ENCODE data around the gene RAB3C.

DNA sequence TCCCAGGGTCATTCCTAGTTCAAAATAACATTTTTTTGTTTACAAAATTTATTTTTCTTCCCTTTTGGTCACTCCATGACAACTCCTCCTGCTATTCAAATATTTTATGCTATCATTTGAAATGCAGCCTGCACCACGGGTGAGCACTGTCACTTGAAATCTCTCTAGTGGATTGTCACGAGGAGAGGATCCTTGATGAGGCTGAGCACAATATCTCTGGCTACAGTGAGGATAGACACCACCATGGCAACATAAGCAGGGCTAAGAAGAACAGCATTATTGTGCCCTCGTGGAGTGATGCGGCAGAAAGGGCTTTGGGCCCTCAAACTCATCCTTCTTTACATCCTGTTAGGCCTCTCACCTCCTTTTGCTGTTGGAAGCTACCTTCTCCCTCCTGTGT, 321.9 kb downstream of the RAB3C start:
- TF ChIP-seq EZH2 (IDR thresholded peaks at IDR 0.05; ENCODE audit: low read length), result no peak
- TF ChIP-seq, protein P1, sequence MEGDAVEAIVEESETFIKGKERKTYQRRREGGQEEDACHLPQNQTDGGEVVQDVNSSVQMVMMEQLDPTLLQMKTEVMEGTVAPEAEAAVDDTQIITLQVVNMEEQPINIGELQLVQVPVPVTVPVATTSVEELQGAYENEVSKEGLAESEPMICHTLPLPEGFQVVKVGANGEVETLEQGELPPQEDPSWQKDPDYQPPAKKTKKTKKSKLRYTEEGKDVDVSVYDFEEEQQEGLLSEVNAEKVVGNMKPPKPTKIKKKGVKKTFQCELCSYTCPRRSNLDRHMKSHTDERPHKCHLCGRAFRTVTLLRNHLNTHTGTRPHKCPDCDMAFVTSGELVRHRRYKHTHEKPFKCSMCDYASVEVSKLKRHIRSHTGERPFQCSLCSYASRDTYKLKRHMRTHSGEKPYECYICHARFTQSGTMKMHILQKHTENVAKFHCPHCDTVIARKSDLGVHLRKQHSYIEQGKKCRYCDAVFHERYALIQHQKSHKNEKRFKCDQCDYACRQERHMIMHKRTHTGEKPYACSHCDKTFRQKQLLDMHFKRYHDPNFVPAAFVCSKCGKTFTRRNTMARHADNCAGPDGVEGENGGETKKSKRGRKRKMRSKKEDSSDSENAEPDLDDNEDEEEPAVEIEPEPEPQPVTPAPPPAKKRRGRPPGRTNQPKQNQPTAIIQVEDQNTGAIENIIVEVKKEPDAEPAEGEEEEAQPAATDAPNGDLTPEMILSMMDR (optimal IDR thresholded peaks at IDR 0.05 in 1 of 3, IDR thresholded peaks at IDR 0.05 in 1 of 3, conservative IDR thresholded peaks at IDR 0.05 in 1 of 3; ENCODE audit: extremely low read depth in 1 of 3, insufficient read depth in 2 of 3, low read length in 3 of 3), result no peak
